ENCODE data around the gene MSL3. TPM values are rescaled to one million over a fixed set of nuclear protein-coding genes. Genes with fewer than 3 reads are reported as not detected.

The MSL3 gene
- total RNA-seq, 2 donors from 2014 or later, result 16.2 to 18.0 TPM

GRCh38 chrX:11740794-11741193 lies 17.2 kb upstream of the MSL3 start:
- Histone ChIP-seq H3K27ac (ENCODE audit: low read depth, low read length) (no peak overlapping the region), H3K36me3 (ENCODE audit: control insufficient read depth, insufficient read depth, low read length) (no peaks in the 10 kb centered on the region), H3K4me3 (ENCODE audit: low read length) (no peak overlapping the region), H3K9ac (ENCODE audit: extremely low read depth, low read length, poor library complexity, severe bottlenecking) (no peak overlapping the region), H3K4me1 (ENCODE audit: control insufficient read depth, insufficient read depth, low read length) (no peaks in the 10 kb centered on the region), H3K9me3 (ENCODE audit: control insufficient read depth, low read length) (no peaks in the 10 kb centered on the region), H3K27me3 (ENCODE audit: control insufficient read depth, insufficient read depth, low read length, poor library complexity, severe bottlenecking) (no peaks in the 10 kb centered on the region)
- WGBS, 2 experiments (ENCODE audit: insufficient coverage in 1 of 2, insufficient read length in 1 of 2), result 88% methylated on average over 3 of the region's 3 CpGs; no CpG with 5 or more reads in 1 of the 2 experiments
- no peak for TF ChIP-seq CTCF (conservative IDR thresholded peaks at IDR 0.05)
- DNase-seq, result no peak
- Mint-ChIP-seq H3K4me3 (no peak overlapping the region), H3K9me3 (peaks cover 35% of the 10 kb centered on the region), H3K4me1 (peaks cover 1% of the 10 kb centered on the region), H3K27me3 (ENCODE audit: insufficient read depth) (no peaks in the 10 kb centered on the region), H3K27ac (no peak overlapping the region), H3K36me3 (ENCODE audit: low read depth) (no peaks in the 10 kb centered on the region)

GRCh38 chrX:11741574-11741973 lies 16.5 kb upstream of the MSL3 start:
- H3K4me3 Mint-ChIP-seq, result no peak overlapping the region

GRCh38 chrX:11745881-11746280 lies 12.2 kb upstream of the MSL3 start:
- WGBS, 2 experiments (ENCODE audit: insufficient coverage in 1 of 2, insufficient read length in 1 of 2), result 61% methylated on average over 1 of the region's 2 CpGs; no CpG with 5 or more reads in 1 of the 2 experiments
- no peaks in the 10 kb centered on the region for H3K27me3 ChIP-seq (ENCODE audit: control insufficient read depth, insufficient read depth, low read length, poor library complexity, severe bottlenecking)
- no peak overlapping the region for H3K27ac Mint-ChIP-seq
- no peak overlapping the region for H3K4me3 ChIP-seq (ENCODE audit: low read length)
- H3K9me3 ChIP-seq (ENCODE audit: control insufficient read depth, low read length), result no peaks in the 10 kb centered on the region
- DNase-seq, result no peak
- no peaks in the 10 kb centered on the region for H3K36me3 ChIP-seq (ENCODE audit: control insufficient read depth, insufficient read depth, low read length)
- no peaks in the 10 kb centered on the region for H3K36me3 Mint-ChIP-seq (ENCODE audit: low read depth)
- no peak overlapping the region for H3K9ac ChIP-seq (ENCODE audit: extremely low read depth, low read length, poor library complexity, severe bottlenecking)
- H3K4me1 ChIP-seq (ENCODE audit: control insufficient read depth, insufficient read depth, low read length), result no peaks in the 10 kb centered on the region
- peaks cover 1% of the 10 kb centered on the region for H3K4me1 Mint-ChIP-seq
- TF ChIP-seq CTCF (conservative IDR thresholded peaks at IDR 0.05), result no peak
- H3K27me3 Mint-ChIP-seq (ENCODE audit: insufficient read depth), result no peaks in the 10 kb centered on the region
- no peak overlapping the region for H3K27ac ChIP-seq (ENCODE audit: low read depth, low read length)
- peaks cover 36% of the 10 kb centered on the region for H3K9me3 Mint-ChIP-seq
- no peak overlapping the region for H3K4me3 Mint-ChIP-seq

More at GRCh38 chrX:11741574-11741973, 16.5 kb upstream of the MSL3 start:
- WGBS, 2 experiments (ENCODE audit: insufficient coverage in 1 of 2, insufficient read length in 1 of 2), result 75% methylated on average over 2 of the region's 2 CpGs; no CpG with 5 or more reads in 1 of the 2 experiments
- H3K9ac ChIP-seq (ENCODE audit: extremely low read depth, low read length, poor library complexity, severe bottlenecking), result no peak overlapping the region
- H3K4me3 ChIP-seq (ENCODE audit: low read length), result no peak overlapping the region
- H3K36me3 ChIP-seq (ENCODE audit: control insufficient read depth, insufficient read depth, low read length), result no peaks in the 10 kb centered on the region
- no peak overlapping the region for H3K27ac ChIP-seq (ENCODE audit: low read depth, low read length)
- Mint-ChIP-seq H3K27ac (no peak overlapping the region), H3K36me3 (ENCODE audit: low read depth) (no peaks in the 10 kb centered on the region), H3K4me1 (peaks cover 1% of the 10 kb centered on the region), H3K27me3 (ENCODE audit: insufficient read depth) (no peaks in the 10 kb centered on the region), H3K9me3 (peaks cover 35% of the 10 kb centered on the region)
- no peaks in the 10 kb centered on the region for H3K9me3 ChIP-seq (ENCODE audit: control insufficient read depth, low read length)
- H3K27me3 ChIP-seq (ENCODE audit: control insufficient read depth, insufficient read depth, low read length, poor library complexity, severe bottlenecking), result no peaks in the 10 kb centered on the region
- no peak for TF ChIP-seq CTCF (conservative IDR thresholded peaks at IDR 0.05)
- H3K4me1 ChIP-seq (ENCODE audit: control insufficient read depth, insufficient read depth, low read length), result no peaks in the 10 kb centered on the region
- DNase-seq, result no peak
